Measurements from ENCODE around the gene ERGIC3.

GRCh38 chr20:35492352-35492751, 49.5 kb upstream of the ERGIC3 start:
- no peak for TF ChIP-seq CTCF (IDR thresholded peaks at IDR 0.05)
- TF ChIP-seq POLR2A (IDR thresholded peaks at IDR 0.05), result no peak
